Stimulated activated CD4-positive, alpha-beta T cell treated with anti-CD3 and anti-CD28 coated beads, Interleukin-4, amount 100 ng/mL, for 24 hours (primary cell): ENCODE measurements around the gene TFRC.
"Not testable (repeated sequence)": the region's sequence is repeated elsewhere in the genome, so short reads cannot be mapped to it uniquely, and the experiment has no call there.

Experiments used
- DNase-seq: peaks from one replicate; pipeline ENCODE4 v3.0.0-alpha.2; 2020

The TFRC gene

DNA sequence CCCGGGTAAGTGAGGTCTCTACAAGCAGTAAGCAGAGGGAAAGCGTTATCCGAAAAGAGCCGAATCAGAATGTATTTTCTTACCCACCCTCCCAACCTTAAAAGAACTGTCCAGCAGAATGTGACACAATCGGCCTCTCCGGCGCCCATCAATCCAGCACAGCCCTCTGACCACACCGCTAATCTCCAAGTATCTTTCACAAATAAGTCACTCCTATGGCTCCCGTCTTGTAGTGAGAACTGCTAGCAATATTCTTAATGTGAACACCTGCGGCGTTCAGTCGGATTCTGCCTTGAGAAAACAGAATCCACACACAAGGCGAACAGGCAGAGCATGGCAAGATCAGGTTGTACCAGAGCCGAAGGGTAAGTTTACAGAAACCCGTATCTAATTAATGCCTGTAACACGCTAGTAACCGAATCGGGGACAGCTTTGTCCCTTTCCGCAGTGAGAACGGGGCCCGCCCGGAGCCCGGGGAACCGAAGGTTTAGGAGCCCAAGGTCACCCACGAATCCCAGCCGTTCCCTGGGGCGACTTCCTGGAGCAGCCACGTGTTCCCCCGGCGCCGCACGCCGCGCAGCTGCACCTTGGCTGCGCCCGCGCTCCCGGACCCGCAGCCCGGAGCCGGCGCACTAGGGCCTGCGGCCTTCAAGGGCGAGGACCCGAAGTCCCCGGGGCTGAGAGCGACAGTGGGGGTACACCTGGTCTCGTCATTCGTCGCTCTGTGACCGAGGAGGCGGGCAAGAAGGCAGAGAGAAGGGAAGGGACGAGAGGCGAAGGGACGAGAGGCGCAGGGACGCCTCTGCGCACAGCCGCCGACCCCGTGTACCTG lies 672 bp downstream of the TFRC start:
- peak; percentile 59 for DNase-seq

- DNase-seq = not testable (repeated sequence)
These were observed 1.6 kb downstream of the TFRC start for GRCh38 chr3:196080101-196080846.

GRCh38 chr3:196079682-196080081 lies 2.2 kb downstream of the TFRC start:
- DNase-seq = no peak

DNA sequence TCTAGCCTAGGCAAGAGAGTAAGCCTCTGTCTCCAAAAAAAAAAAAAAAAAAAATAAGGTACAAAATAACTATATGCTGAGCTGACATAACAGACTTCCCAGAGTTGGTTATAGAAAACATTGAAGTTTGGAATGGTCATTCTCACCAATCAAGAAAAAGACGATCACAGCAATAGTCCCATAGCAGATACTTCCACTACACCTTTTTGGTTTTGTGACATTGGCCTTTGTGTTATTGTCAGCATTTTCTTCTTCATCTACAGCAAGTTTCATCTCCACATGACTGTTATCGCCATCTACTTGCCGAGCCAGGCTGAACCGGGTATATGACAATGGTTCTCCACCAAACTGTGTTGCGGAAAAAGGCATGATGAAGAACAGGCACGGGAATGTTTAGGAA lies 6.9 kb downstream of the TFRC start:
- no peak for DNase-seq

GRCh38 chr3:196073255-196073753 lies 8.6 kb downstream of the TFRC start:
- DNase-seq = peak; percentile 74

DNA sequence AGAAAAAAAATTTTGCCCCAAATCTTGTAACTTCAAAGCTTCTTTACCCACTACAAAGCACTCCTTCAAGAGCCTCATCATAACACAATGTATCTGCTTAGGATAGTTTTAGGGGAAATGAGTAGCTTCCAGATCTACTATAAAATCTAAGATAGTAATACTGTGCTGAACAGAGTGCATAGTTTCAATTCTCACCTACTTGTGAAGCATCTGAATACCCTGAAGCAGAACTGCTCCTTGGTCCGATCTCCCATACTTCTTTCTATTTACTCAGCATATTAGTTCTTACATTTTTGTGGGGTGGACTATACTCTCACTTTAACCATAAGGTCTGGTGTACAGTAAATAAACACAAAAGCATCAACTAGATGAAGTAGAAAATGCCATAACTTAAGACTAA lies 9.6 kb downstream of the TFRC start:
- DNase-seq = no peak

DNA sequence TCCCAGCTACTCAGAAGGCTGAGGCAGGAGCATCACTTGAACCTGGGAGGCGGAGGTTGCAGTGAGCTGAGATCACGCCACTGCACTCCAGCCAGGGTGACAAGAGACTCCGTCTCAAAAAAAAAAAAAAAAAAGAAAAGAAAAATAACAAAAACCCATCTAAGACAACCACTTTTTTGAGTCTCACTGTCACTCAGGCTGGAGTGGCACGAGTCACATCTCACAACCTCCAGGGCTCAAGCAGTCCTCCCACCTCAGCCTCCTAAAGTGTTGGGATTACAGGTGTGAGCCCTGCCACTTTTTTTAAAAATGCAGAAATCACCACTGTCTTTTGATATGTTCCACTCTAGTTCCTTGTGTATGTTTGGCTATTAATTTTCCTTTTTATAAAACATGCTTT lies 13.1 kb downstream of the TFRC start:
- DNase-seq = not testable (repeated sequence)

- DNase-seq = no peak
These were observed 14.5 kb downstream of the TFRC start for GRCh38 chr3:196067439-196067838.

DNA sequence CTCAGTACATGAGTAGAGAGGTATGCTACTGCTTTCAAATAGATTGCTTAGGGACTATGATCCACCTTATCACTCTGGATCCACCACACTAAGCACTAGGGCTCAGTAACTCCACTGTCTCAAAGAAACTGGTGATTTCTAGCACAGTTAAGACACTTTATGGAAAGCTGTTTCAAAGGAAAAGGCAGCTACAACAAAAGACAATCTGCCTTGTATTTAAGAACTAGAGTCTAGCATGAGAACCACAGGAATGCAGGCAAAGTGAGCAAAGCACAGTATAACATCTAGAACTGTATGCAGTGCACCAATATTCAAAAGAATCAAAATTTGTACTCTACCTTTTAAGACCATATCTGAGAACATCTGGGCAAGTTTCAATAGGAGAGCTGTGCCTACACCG lies 17.9 kb downstream of the TFRC start:
- DNase-seq = no peak

- no peak for DNase-seq
These were observed 18.4 kb downstream of the TFRC start for GRCh38 chr3:196063456-196063855.

- DNase-seq = no peak
These were observed 18.8 kb downstream of the TFRC start for GRCh38 chr3:196063049-196063448.

- no peak for DNase-seq
These were observed 21.1 kb downstream of the TFRC start for GRCh38 chr3:196060834-196061233.

GRCh38 chr3:196057760-196058331 lies 24.0 kb downstream of the TFRC start:
- no peak for DNase-seq

DNA sequence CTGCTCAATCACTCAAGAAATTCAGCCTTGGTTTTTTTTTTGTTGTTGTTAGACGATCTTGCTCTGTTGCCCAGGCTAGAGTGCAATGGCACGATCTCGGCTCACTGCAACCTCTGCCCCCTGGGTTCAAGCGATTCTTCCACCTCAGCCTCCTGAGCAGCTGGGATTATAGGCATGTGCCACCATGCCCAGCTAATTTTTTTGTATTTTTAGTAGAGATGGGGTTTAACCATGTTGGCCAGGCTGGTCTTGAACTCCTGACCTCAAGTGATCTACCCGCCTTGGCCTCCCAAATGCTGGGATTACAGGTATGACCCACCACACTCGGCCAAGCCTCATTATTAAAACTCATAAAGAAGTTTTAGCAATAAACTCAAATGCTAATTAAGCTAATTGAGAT lies 25.5 kb downstream of the TFRC start:
- not testable (repeated sequence) for DNase-seq

- DNase-seq = no peak
These were observed 26.1 kb downstream of the TFRC start for GRCh38 chr3:196055683-196056270.

- no peak for DNase-seq
These were observed 26.6 kb downstream of the TFRC start for GRCh38 chr3:196055240-196055639.

DNA sequence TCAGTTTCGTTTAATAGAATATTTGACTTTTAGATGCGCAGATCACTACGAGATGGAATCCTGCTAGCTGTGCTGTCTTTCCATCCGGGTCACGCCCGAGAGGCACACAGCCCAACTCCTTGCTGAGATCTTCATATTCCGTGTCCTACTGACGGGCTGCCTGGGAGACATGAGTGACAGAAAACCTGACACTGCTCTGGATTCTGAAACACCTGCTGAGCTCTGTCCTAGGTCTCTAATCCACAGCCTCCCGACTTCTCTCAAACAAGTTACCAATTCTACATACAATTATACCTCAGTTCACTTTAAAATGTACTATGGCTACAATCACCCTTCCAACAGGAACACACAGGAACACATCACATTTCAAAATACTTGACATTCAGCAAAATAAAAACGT lies 27.2 kb downstream of the TFRC start:
- no peak for DNase-seq

DNA sequence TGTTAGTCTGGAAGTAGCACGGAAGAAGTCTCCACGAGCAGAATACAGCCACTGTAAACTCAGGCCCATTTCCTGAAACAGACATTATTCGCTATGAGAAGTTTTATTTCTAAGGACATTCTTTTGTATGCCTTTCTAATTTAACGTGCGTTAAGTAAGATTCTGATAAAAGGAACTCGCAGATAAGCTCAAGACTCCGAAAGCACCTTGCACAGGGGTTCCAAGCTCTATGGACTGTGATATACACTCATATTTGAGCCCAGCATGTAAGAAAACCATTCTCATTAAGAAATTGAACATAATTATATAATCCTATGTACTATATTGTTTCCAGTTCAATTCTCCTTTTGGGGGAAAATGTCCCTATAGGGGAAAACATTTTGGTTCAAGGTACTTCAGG lies 28.4 kb downstream of the TFRC start:
- no peak for DNase-seq

DNA sequence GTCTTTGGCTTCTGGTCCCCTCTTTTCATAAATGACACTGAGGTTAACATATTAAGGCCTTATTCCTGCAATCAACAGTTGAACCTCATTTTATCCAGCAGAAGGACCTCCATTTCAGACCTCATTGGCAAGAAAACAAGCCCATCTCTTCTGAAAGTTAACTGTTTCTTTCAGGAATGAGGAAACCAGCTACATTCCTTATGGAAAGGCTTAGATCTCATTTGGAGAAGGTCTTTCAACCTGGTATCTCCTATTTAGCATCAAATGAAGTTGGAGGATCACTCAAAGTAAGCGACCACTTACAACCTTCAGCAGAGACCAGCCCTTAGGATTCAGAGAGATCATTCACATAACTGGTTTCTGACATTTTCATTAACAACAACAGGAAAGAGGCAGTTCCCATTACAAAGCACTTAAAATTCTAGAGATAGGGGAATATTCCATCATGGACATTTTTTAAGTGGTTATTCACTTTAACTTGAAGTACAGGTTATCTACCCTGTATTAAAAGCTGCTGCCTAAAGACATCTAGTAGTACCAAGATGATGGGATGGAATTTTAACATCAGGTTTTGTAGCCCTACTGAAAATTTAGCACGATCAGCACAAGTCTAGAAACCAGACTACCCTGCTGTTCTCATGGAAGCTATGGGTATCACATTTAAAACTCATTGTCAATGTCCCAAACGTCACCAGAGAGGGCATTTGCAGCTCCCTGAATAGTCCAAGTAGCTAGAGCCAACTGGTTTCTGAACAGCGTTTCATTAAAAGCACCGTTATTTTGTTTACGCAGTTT lies 30.4 kb downstream of the TFRC start:
- no peak for DNase-seq

GRCh38 chr3:196050597-196050996 lies 31.3 kb downstream of the TFRC start:
- DNase-seq = no peak

- no peak for DNase-seq
These were observed 32.2 kb downstream of the TFRC start for GRCh38 chr3:196049653-196050052.

DNA sequence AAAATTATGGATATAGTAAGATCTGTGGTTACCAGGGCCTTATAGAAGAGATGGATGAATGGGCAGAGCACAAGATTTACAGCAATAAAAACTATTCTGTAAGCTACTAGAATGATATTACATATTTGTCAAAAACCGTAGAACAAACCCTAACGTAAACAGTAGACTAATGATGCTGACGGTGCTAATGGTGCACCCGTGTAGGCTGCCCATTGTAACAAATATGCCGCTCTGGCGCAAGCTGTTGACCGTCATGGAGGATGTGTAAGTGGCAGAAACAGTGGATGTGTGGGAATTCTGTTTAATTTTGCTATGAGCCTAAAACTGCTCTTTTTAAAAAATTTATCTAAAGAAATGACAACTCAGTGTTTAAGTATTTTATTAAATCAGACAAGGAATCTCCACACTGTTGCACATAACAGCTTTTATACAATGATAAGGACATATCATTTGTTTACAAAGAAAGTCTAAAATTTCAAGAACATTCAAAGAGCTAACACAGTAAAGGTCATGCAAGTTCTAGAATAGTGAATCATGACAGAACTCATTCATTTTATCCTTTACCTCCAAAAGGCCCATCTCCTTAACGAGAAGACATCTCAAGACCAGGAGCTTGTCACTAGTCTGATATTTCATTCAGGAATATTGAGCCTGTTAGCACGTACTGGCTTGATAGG lies 32.8 kb downstream of the TFRC start:
- DNase-seq = no peak
